Glutamatergic neuron (in vitro differentiated cells): Measurements from ENCODE around the gene RANBP17. TPM values are rescaled to one million over a fixed set of nuclear protein-coding genes. Genes with fewer than 3 reads are reported as not detected.
"Not testable (repeated sequence)": the region's sequence is repeated elsewhere in the genome, so short reads cannot be mapped to it uniquely, and the experiment has no call there.

Experiments
- DNase-seq: peaks from one replicate; pipeline ENCODE4 v3.0.0; 2022
- H3K27ac Mint-ChIP-seq: one replicate; pipeline ENCODE4 v1.8.0; 2020; ENCODE audit warnings: mild to moderate bottlenecking, mixed read lengths, inconsistent platforms; ENCODE audit not compliant: unreplicated experiment
- H3K27me3 Mint-ChIP-seq: one replicate; pipeline ENCODE4 v1.8.0; 2020; ENCODE audit warnings: mild to moderate bottlenecking, moderate library complexity, mixed read lengths, inconsistent platforms; ENCODE audit not compliant: unreplicated experiment
- H3K36me3 Mint-ChIP-seq: one replicate; pipeline ENCODE4 v1.8.0; 2020; ENCODE audit warnings: mild to moderate bottlenecking, mixed read lengths, inconsistent platforms; ENCODE audit not compliant: unreplicated experiment
- H3K4me1 Mint-ChIP-seq: one replicate; pipeline ENCODE4 v1.8.0; 2020; ENCODE audit warnings: mild to moderate bottlenecking, low read depth, mixed read lengths, inconsistent platforms; ENCODE audit not compliant: unreplicated experiment
- H3K4me3 Mint-ChIP-seq: one replicate; pipeline ENCODE4 v1.8.0; 2020; ENCODE audit warnings: mild to moderate bottlenecking, mixed read lengths, inconsistent platforms; ENCODE audit not compliant: unreplicated experiment
- H3K9me3 Mint-ChIP-seq: one replicate; pipeline ENCODE4 v1.8.0; 2020; ENCODE audit warnings: mild to moderate bottlenecking, moderate library complexity, mixed read lengths, inconsistent platforms; ENCODE audit not compliant: unreplicated experiment
- CTCF ChIP-seq: fragments of 200-600 bp; sonication (generic); IDR thresholded peaks from one replicate; pipeline ENCODE4 v1.5.0; 2021; ENCODE audit not compliant: partially characterized antibody, unreplicated experiment
- total RNA-seq: library from RNA; stranded (reverse); fragmentation: NEBNext Ultra II Directional; extraction: Animal tissue kit (Norgen Biotek cat#: 25700); gene quantifications from one replicate; pipeline ENCODE4 v1.2.1, GENCODE V29; 2021; ENCODE audit not compliant: unreplicated experiment

RANBP17 gene
- total RNA-seq, 1 donor from 2014 or later: 25.7 TPM

GRCh38 chr5:171288066-171288465, 426.2 kb downstream of the RANBP17 start:
- no peak for DNase-seq
- no peak for TF ChIP-seq CTCF
- Mint-ChIP-seq H3K27ac (no peak overlapping the region), H3K4me1 (peaks cover 2% of the 10 kb centered on the region), H3K9me3 (no peaks in the 10 kb centered on the region), H3K27me3 (peaks cover 1% of the 10 kb centered on the region), H3K36me3 (no peaks in the 10 kb centered on the region), H3K4me3 (no peak overlapping the region)

GRCh38 chr5:171291371-171291770, 429.6 kb downstream of the RANBP17 start:
- peaks cover 11% of the 10 kb centered on the region for H3K4me1 Mint-ChIP-seq
- H3K9me3 Mint-ChIP-seq: no peaks in the 10 kb centered on the region
- peaks cover 3% of the 10 kb centered on the region for H3K27me3 Mint-ChIP-seq
- no peak for TF ChIP-seq CTCF
- no peak overlapping the region for H3K27ac Mint-ChIP-seq
- DNase-seq: no peak
- H3K4me3 Mint-ChIP-seq: no peak overlapping the region
- peaks cover 4% of the 10 kb centered on the region for H3K36me3 Mint-ChIP-seq

GRCh38 chr5:171295299-171295698, 433.5 kb downstream of the RANBP17 start:
- peaks cover 11% of the 10 kb centered on the region for H3K4me1 Mint-ChIP-seq
- no peak overlapping the region for H3K4me3 Mint-ChIP-seq
- H3K36me3 Mint-ChIP-seq: peaks cover 4% of the 10 kb centered on the region
- peaks cover 3% of the 10 kb centered on the region for H3K27me3 Mint-ChIP-seq
- TF ChIP-seq CTCF: no peak
- DNase-seq: no peak
- no peaks in the 10 kb centered on the region for H3K9me3 Mint-ChIP-seq
- H3K27ac Mint-ChIP-seq: no peak overlapping the region

- H3K4me3 Mint-ChIP-seq: no peak overlapping the region
These were observed 434.0 kb downstream of the RANBP17 start for GRCh38 chr5:171295801-171296200.

GRCh38 chr5:171297941-171298340, 436.1 kb downstream of the RANBP17 start:
- H3K4me3 Mint-ChIP-seq, DNase-seq, H3K9me3 Mint-ChIP-seq, H3K27ac Mint-ChIP-seq, H3K27me3 Mint-ChIP-seq, H3K36me3 Mint-ChIP-seq: not testable (repeated sequence)
- H3K4me1 Mint-ChIP-seq: peaks cover 18% of the 10 kb centered on the region

More at GRCh38 chr5:171295801-171296200, 434.0 kb downstream of the RANBP17 start:
- H3K4me1 Mint-ChIP-seq: peaks cover 14% of the 10 kb centered on the region
- peaks cover 3% of the 10 kb centered on the region for H3K27me3 Mint-ChIP-seq
- no peak for TF ChIP-seq CTCF
- H3K9me3 Mint-ChIP-seq: peaks cover 2% of the 10 kb centered on the region
- DNase-seq: no peak
- H3K27ac Mint-ChIP-seq: no peak overlapping the region
- peaks cover 4% of the 10 kb centered on the region for H3K36me3 Mint-ChIP-seq
